ENCODE results near the gene ZRANB2.

ZRANB2 gene

GRCh38 chr1:71054281-71054731 is 26.5 kb downstream of the ZRANB2 start:
- no peak overlapping the region for H3K4me3 ChIP-seq (ENCODE audit: low read depth in 1 of 2, low read length in 2 of 2)
- no peaks in the 10 kb centered on the region for H3K79me2 ChIP-seq (ENCODE audit: insufficient read depth, low read length)
- H3K4me2 ChIP-seq (ENCODE audit: insufficient read depth, low read length), result no peak overlapping the region
- H3K36me3 ChIP-seq (ENCODE audit: insufficient read depth, low read length), result peaks cover 15% of the 10 kb centered on the region
- no peak overlapping the region for H3K9ac ChIP-seq (ENCODE audit: low read depth, low read length)
- H3K27ac ChIP-seq (ENCODE audit: low read length), result no peak overlapping the region
- no peaks in the 10 kb centered on the region for H3K27me3 ChIP-seq (ENCODE audit: insufficient read depth, low read length, poor library complexity)
- peak; percentile 42 for ATAC-seq (ENCODE audit: insufficient read depth, low read depth)
- H3K9me3 ChIP-seq (ENCODE audit: insufficient read depth, low read length, severe bottlenecking), result no peaks in the 10 kb centered on the region
- no peak overlapping the region for H2AFZ ChIP-seq (ENCODE audit: low read depth, low read length)
- peak; percentile 14 for DNase-seq
- no peak for TF ChIP-seq EZH2 (IDR thresholded peaks at IDR 0.05; ENCODE audit: borderline replicate concordance, low read depth, low read length, severe bottlenecking)
- TF ChIP-seq, protein P1, sequence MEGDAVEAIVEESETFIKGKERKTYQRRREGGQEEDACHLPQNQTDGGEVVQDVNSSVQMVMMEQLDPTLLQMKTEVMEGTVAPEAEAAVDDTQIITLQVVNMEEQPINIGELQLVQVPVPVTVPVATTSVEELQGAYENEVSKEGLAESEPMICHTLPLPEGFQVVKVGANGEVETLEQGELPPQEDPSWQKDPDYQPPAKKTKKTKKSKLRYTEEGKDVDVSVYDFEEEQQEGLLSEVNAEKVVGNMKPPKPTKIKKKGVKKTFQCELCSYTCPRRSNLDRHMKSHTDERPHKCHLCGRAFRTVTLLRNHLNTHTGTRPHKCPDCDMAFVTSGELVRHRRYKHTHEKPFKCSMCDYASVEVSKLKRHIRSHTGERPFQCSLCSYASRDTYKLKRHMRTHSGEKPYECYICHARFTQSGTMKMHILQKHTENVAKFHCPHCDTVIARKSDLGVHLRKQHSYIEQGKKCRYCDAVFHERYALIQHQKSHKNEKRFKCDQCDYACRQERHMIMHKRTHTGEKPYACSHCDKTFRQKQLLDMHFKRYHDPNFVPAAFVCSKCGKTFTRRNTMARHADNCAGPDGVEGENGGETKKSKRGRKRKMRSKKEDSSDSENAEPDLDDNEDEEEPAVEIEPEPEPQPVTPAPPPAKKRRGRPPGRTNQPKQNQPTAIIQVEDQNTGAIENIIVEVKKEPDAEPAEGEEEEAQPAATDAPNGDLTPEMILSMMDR (IDR thresholded peaks at IDR 0.05; ENCODE audit: borderline replicate concordance, extremely low read depth, low read length, poor library complexity, severe bottlenecking), result no peak
- no peaks in the 10 kb centered on the region for H3K4me1 ChIP-seq (ENCODE audit: insufficient read depth, low read length)
- H4K20me1 ChIP-seq (ENCODE audit: insufficient read depth, low read length), result no peaks in the 10 kb centered on the region

DNA sequence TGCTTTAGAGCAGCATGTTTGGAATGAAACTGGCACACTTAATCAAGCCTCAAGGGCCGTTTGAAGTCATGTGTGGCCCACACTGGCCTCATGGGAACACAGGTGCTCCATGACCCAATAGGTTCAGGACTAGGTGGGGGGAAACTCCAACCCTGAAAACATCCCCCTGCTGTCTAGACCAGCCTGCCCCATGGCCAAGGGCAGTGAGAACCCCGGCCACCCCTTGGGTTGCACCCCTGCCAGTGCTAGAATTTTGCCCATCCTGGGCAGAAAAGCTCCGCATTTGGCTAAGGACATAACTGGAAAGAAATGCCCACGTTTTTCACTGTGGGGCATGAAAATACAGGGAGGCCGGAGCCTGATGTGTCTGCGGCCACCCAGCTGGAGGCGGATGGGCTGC is 27.1 kb downstream of the ZRANB2 start:
- Histone ChIP-seq H3K9ac (ENCODE audit: low read depth, low read length) (no peak overlapping the region), H3K79me2 (ENCODE audit: insufficient read depth, low read length) (no peaks in the 10 kb centered on the region), H3K27ac (ENCODE audit: low read length) (no peak overlapping the region), H3K4me2 (ENCODE audit: insufficient read depth, low read length) (no peak overlapping the region), H3K4me3 (ENCODE audit: low read depth in 1 of 2, low read length in 2 of 2) (no peak overlapping the region), H3K9me3 (ENCODE audit: insufficient read depth, low read length, severe bottlenecking) (no peaks in the 10 kb centered on the region), H3K27me3 (ENCODE audit: insufficient read depth, low read length, poor library complexity) (no peaks in the 10 kb centered on the region), H3K36me3 (ENCODE audit: insufficient read depth, low read length) (peaks cover 10% of the 10 kb centered on the region), H2AFZ (ENCODE audit: low read depth, low read length) (no peak overlapping the region), H4K20me1 (ENCODE audit: insufficient read depth, low read length) (no peaks in the 10 kb centered on the region), H3K4me1 (ENCODE audit: insufficient read depth, low read length) (no peaks in the 10 kb centered on the region)
- TF ChIP-seq, protein P1 (IDR thresholded peaks at IDR 0.05; ENCODE audit: borderline replicate concordance, extremely low read depth, low read length, poor library complexity, severe bottlenecking), result no peak
- TF ChIP-seq EZH2 (IDR thresholded peaks at IDR 0.05; ENCODE audit: borderline replicate concordance, low read depth, low read length, severe bottlenecking), result no peak
- no peak for DNase-seq
- ATAC-seq (ENCODE audit: insufficient read depth, low read depth), result peak; percentile 21; the same call in 1 of the 3 replicates

DNA sequence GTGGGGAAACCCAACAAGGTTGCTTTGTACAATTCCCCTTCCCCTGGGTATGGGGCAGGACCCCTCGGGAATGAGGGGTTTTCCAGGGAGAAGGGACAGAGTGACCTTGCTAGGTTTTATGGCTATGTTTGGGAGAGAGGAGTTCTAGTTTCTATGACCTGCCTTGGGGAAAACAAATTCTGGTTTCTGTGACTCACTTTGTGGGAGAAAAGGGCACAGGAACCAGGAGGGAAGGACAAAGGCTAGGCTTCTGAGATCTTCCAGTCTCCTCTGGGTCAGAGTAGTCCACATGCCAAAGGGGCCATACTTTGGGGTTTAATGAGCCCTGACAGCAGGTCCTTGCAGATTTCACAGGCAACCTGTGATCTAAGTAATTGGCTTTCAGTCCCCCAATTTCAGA is 27.7 kb downstream of the ZRANB2 start:
- Histone ChIP-seq H4K20me1 (ENCODE audit: insufficient read depth, low read length) (no peaks in the 10 kb centered on the region), H3K27ac (ENCODE audit: low read length) (no peak overlapping the region), H3K9me3 (ENCODE audit: insufficient read depth, low read length, severe bottlenecking) (no peaks in the 10 kb centered on the region), H3K4me3 (ENCODE audit: low read depth in 1 of 2, low read length in 2 of 2) (no peak overlapping the region), H3K9ac (ENCODE audit: low read depth, low read length) (no peak overlapping the region), H2AFZ (ENCODE audit: low read depth, low read length) (no peak overlapping the region), H3K4me2 (ENCODE audit: insufficient read depth, low read length) (no peak overlapping the region), H3K27me3 (ENCODE audit: insufficient read depth, low read length, poor library complexity) (no peaks in the 10 kb centered on the region), H3K79me2 (ENCODE audit: insufficient read depth, low read length) (no peaks in the 10 kb centered on the region), H3K4me1 (ENCODE audit: insufficient read depth, low read length) (no peaks in the 10 kb centered on the region), H3K36me3 (ENCODE audit: insufficient read depth, low read length) (peaks cover 4% of the 10 kb centered on the region; the same call in 1 of the 2 replicates)
- TF ChIP-seq, protein P1 (IDR thresholded peaks at IDR 0.05; ENCODE audit: borderline replicate concordance, extremely low read depth, low read length, poor library complexity, severe bottlenecking), result no peak
- TF ChIP-seq EZH2 (IDR thresholded peaks at IDR 0.05; ENCODE audit: borderline replicate concordance, low read depth, low read length, severe bottlenecking), result no peak
- ATAC-seq (ENCODE audit: insufficient read depth, low read depth), result no peak
- DNase-seq, result no peak
